Amniotic epithelial cell (primary cell): ENCODE measurements around the gene HRK.

Source experiments
- DNase-seq: peaks from one replicate; pipeline ENCODE4 v3.0.0-alpha.2; 2010; ENCODE audit warnings: low read depth

The HRK gene

DNA sequence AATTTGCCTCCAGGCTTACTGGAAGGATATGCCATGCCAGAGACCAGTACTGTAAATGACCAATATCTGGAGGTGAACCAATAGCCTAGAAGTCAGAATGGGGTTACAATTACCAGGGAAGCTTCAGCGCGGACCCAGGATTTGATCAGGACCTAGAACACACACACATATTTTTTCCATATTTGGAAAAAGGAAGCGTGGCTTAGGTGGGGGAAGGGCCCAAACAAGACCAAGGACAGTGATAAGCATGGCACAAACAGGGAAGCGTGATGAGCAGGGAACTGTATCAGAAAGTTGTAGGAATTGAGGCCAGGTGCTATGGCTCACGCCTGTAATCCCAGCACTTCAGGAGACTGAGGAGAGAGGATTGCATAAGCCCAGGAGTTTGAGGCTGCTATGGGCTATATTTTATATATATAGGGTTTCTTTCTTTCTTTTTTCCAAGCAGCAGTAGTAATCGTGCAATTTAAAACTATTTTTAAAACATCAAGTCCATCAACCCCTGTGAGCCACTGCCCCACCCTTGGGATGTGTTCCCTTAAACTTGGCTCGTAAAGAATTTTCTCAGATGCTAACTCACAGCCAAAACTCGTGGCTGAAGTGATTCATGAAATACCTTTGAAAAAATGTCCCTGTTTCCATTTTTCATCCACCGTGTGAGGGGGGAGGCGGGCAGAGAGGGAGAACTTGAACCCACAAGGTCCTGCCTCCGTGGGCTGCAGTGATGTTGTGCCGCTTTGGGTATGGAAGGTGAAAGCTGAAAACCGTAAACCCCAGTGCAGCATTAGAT, 16.7 kb downstream of the HRK start:
- DNase-seq: peak; percentile 56

DNA sequence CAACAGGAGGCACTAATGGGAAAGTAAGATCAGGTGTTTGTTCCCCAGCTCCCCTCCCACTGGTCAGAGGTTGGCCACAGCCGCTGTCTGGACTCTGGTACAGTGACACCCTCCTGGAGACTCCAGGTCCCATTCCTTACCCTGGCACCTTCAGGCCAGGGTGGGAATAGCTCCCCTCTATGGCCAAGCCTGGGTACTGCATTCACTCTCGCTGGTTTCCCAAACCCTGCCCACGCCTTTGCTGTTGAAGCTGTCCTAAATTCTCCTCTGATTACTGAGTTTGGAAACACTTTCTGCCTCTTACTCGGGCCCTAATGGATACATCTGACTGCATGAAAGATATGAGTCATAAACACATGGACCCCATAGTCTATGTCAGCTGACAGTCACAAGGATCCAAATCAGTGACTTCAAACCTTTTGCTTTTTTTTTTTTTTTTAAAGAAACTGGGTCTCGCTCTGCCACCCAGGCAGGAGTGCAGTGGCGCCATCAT, 17.9 kb downstream of the HRK start:
- DNase-seq: peak; percentile 12

DNA sequence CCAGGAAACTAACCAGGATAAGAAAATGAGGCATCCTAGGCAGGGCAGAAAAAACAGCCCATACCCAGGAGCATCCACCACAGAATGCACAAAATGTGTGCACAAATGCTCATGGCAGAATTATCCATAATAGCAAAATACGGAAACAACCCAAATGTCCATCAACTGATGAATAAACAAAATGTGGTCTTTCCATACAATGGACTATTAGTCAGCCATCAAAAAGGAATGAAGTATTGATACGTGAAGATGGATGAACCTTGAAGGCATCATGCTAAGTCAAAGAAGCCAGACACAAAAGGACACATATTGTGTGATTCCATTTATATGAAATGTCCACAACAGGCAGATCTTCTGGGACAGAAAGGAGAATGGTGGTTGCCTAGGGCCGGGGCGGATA, 19.1 kb downstream of the HRK start:
- DNase-seq: no peak

DNA sequence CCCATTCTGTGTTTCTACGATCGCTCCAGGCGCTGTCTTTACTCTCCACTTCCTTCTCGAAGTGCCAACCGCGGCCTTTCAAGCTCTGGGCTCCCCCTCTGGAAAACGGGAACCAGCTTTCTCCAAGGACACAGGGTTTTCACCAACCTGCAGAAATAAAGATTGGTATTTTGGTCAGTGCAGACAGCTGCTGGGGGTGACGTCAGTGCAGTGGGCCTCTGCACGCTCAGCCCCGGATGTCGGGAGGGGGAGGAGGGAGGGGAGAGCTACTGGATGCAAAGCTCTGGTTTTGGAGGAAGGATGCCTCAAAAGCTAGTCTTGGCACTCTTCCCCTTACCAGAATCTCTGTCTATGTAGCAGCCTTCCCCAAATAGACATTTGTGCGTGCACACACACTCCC, 19.9 kb downstream of the HRK start:
- peak; percentile 39 for DNase-seq

DNA sequence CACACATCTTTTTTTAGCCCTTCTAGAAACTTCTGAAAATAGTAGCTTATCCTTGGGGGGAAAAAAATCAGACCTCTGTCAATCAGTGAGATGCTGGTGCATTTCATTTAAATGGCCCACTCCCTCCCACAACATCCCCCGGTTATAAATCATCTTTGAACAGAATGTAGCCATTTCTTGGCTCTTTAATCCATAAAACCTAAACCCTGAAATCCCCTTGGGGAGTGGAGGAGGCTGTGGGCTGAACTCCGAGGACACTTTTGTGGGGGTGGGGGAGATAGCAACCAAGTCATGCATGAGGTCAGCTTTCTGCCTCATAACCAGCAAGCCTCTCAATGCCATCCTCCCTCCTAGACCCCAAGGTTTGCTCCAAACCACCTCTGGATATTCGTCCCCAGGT, 21.0 kb downstream of the HRK start:
- DNase-seq: no peak

DNA sequence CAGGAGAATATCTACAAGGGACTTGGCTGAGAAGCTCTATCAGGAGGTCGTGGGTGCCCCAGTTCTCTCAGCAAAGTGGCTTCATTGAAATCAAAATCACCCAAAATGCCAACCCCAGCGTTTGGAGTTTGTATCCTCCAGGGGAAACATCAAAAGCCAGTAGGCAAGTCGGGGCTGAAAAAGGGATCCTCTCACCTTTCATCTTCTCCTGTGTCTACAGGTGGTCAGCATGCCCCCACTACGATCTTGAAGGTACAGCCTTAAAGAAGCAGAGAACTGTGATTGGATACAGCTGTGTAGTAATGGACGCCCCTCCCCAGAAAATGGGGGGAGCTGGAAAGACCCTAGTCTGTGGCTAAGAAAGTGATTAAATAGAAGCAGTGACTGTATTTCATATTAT, 22.2 kb downstream of the HRK start:
- no peak for DNase-seq

DNA sequence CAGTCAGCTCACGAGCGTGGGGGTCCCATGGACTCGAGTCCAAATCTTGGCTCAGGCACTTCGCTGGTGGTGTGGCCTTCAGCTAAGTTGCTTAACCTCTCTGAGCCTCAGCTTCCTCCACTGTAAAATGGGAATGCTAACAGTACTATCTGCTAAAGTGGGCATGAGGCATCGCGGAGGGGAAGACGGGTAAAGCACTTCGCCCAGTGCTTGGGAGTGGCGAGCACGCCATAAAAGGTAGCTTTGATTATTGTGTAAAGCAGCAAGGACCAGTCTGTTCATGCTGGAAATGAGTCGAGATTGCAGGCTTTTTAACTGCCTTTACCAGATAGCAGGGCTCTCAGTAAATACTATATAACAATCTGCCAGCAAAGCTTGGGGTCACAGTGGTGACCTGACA, 24.5 kb downstream of the HRK start:
- no peak for DNase-seq

DNA sequence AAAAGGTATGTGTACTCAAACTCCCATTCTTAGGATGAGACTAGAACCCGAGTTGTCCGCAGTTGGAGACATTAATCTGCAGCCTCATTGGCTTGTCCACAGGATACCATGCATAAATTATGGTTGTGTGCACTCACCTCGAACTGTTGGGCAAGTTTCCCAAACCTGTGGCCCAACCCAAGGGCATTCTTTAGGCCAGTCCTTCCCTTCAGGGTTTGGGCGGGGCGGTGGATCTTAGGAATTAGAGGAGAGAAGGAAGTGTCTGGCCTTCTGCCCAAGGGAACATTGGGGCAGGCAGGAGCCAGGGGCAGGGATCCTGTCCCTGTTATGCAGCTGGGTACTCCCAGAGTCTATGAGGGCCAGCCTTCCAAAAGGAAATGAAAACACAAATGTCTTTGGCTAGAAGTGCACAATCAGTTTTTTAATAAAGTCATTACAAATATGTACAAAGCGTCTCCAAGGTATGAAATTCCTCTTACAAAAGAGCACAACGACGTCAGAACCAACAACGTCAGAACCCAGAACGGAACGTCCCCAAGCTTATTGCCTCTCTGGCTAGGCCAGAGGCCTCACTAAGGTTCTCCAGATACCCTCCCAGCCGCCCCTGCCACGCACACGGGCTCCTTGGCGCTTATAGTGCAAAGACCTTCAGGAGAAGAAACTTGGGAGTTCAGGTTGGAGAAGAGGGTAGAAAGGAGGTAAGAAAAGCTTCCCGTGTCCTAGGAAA, 25.3 kb downstream of the HRK start:
- DNase-seq: no peak

DNA sequence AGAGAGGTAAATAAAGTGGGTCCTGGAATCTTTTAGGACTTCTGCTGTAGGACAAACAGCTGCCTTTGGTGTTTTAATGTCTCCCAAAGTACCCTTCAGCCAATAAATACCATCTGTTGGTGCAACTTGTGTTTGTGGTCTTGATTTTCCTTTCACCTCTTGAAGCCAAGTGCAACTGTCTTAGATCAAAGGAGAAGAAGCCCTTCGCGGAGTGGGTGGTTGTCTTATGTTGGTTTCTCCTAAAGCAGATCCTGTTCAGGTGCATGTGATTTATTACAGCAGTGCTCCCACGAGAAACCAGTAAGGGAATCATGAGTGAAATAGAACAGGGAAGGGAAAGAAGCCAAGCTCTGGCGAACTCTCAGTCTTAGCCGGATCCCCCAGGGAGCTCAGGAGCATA, 27.7 kb downstream of the HRK start:
- DNase-seq: no peak

DNA sequence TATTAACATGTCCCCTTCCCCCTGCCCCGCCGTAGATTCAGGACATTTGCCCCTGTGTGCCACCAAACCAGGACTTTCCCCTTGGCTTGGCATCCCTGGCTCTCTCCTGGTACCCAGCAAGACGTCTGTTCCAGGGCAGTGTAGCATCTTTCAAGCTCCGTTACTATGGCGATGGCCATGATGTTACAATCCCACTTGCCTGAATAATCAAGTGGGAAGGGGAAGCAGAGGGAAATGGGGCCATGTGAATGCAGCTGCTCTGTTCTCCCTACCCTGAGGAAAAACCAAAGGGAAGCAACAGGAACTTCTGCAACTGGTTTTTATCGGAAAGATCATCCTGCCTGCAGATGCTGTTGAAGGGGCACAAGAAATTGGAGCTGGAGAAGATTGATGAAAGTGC, 28.9 kb downstream of the HRK start:
- DNase-seq: no peak

DNA sequence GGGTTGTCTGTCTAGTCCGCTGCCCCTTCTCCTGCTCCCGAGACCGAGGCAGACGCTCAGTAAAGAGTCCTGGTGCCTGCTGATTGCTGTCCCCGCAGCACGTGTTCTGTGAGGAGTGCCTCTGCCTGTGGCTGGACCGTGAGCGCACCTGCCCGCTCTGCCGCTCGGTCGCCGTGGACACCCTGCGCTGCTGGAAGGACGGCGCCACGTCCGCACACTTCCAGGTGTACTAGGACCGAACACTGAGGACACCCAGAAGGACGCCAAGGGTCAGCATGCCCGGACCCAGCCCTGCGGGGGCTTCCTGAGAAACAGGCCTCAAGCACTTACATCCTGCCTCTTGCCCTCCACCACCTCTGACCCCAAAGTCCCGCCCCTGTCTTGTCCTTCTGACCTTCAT, 32.0 kb downstream of the HRK start:
- no peak for DNase-seq

DNA sequence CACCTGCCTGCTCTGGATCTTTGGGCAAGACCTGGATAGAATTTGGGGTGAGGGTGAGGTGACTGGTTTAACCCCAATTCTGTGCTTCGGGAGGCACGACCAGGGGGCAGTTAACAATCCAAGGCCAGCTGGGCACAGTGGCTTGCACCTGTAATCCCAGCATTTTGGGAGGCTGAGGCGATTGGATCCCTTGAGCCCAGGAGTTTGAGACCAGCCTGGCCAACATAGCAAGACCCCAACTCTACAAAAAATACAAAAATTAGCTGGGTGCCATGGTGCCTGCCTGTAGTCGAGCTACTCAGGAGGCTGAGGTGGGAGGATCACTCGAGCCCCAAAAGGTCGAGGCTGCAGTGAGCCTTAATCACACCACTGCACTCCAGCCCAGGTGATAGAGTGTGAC, 38.2 kb downstream of the HRK start:
- DNase-seq: no peak

DNA sequence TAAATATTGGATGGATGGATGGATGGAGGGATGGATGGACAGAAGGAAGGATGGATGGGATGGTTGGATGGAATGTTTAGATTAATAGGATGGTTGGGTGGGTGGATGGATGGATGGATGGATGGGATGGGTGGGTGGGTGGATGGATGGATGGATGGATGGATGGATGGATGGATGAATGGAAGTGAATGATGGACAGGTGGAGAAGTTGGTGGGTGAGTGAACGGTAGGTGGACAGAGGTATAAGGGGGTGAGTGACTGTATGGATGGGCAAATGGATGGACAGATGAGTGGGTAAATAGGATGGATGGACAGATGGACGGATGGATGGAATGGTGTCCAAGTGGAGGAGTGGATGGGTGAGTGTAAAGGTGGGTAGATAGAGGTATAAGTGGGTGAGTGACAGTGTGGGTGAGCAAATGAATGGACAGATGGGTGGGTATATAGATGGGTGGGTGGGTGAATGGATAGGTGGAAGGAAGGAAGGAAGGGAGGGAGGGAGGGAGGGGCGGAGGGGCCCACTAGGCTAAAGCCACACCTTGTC, 41.9 kb downstream of the HRK start:
- no peak for DNase-seq

DNA sequence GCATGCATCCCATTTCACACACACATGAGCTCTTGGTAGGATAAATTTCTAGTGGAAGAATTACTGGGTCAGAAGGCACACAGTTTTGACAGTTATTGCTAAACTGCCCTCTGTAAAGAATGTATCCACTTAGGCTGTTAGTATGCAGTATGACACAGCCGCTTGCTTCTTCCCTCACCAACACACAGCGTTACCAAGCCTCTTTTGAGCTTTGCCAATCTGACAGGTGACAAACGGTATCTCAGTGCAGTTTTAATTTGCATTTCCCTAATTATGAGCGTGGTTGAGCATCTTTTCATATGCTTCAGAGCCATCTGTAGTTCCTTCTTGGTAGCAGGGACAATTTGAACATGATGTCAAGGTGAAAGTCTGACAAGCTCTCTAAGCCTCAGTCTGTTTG, 42.9 kb downstream of the HRK start:
- DNase-seq: no peak

DNA sequence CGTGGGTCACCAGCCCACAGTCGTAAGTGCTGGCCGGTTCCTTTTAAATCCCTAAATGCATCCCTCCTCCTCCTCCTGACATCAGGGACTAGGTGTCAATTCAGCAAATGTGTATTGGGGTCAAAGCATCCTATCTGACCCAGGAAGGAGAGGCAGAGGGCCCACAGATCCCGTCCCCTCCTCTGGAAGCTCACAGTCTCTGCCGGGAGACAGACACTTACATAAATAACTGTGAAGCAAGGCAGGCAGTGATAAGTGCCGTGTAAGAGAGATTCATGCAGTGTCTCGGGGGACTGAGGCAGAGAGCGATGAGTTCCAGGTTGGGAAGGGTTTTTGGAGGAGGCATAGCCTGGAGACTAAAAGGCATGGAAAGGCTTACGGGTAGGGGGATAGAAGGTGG, 44.1 kb downstream of the HRK start:
- DNase-seq: no peak

DNA sequence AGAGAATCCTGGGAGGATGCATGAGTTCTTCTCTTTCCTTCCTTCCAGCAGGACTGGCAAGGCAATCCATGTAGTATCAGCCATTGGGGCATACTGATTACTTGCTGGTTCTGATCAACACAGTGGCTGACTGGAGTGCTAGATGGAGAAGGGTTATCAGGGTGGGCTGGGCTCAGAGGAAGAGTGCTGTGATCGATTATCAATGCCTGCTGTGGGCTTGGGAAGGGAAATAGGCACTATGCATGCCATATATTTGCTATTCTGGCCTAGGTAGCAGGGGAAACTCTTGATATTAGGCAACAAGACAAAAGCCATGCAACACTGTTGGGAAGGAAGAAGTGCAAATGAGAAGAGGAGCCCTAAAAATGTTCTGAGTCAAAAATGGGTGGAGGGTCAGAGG, 45.8 kb downstream of the HRK start:
- no peak for DNase-seq

DNA sequence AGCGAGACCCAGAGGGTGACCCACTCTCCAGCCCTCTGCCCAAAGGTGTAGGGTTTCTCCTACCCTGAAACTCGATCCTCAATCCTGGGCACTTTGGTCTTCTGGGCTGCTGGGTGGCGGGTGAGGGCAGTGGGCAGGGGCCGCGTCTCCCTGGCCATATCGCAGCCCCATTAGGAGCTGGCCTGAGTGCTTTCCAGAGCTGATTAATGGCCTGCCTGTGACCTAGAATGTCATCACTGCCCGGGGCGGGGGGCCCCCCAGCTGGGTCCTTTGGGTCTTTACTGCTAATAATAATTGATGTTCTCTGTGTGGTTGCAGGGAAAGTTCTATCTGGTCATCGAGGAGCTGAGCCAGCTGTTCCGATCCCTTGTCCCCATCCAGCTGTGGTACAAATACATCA, 47.8 kb downstream of the HRK start:
- no peak for DNase-seq

DNA sequence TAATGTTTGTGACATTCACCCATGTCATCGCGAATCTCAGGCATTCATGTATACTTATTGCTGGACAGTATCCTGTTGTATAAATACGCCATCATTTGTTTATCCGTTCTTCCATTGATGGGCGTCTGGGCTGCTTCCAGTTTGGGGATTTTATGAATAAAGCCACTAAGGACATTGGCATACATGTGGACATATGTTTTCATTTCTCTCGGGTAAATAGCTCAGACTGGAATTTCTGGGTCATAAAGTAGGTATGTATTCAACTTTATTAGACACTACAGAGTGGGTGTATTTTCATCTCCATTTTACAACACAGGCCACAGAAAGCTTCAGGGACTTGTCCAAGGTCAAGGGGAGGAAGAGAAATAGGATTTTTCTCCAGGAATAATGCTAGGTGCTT, 48.9 kb downstream of the HRK start:
- no peak for DNase-seq

DNA sequence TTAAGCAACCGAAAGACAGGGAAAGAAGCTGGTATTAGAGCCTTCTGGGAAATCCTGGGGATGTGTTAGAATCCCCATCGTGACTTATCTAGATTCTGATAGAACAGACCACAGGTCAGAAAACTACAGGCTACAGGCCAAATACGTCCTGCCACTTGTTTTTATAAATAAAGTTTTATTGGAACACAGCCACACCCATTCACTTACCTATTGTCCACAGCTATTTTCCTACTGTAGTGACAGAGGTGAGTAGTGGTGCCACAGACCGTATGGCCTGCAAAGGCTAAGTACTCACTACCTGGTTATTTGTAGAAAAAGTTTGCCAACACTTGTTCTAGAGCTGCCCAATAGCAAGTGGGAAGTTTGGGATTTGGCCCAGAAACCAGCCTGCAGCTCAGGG, 53.8 kb downstream of the HRK start:
- DNase-seq: no peak

DNA sequence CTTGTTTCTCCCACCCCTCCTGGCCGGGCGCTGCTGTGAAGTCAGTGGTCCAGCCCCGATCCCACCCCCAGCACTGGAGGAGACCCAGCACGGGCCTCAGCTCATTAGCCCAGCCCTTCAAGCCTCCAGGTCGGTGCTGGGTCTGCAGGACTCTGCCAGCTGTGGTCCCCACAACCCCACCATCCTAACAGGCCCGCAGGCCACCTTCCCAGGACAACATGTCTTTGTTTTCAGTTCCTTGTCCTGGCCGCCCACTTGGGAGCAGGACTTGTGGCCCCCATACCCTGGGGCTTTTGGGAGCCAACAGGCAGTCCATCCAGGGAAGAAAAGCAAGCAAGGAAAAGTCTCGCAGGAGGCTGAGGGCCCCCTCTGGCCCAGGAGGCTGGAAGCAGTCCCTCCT, 60.0 kb downstream of the HRK start:
- DNase-seq: no peak

DNA sequence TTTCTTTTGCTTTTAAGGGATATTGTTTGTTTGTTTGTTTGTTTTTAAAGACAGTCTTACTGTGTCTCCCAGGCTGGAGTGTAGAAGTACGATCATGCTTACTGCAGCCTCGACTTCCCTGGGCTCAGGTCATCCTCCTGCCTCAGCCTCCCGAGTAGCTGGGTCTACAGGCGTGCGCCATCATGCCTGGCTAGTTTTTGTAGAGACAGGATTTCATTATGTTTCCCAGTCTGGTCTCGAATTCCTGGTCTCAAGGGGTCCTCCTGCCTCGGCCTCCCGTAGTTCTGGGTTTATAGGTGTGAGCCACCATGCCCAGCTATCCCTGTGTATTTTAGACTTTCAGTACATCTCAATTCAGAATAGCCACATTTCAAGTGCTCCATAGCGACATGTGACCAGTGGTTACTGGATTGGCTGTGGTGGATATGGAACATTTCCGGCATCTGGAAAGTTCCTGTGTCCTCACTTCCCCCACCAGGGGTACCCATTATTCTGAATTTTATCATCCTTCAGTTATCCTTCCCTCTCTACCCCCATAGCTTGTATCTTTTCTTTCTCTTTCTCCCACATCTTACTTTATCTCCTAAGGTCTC, 61.1 kb downstream of the HRK start:
- no peak for DNase-seq

DNA sequence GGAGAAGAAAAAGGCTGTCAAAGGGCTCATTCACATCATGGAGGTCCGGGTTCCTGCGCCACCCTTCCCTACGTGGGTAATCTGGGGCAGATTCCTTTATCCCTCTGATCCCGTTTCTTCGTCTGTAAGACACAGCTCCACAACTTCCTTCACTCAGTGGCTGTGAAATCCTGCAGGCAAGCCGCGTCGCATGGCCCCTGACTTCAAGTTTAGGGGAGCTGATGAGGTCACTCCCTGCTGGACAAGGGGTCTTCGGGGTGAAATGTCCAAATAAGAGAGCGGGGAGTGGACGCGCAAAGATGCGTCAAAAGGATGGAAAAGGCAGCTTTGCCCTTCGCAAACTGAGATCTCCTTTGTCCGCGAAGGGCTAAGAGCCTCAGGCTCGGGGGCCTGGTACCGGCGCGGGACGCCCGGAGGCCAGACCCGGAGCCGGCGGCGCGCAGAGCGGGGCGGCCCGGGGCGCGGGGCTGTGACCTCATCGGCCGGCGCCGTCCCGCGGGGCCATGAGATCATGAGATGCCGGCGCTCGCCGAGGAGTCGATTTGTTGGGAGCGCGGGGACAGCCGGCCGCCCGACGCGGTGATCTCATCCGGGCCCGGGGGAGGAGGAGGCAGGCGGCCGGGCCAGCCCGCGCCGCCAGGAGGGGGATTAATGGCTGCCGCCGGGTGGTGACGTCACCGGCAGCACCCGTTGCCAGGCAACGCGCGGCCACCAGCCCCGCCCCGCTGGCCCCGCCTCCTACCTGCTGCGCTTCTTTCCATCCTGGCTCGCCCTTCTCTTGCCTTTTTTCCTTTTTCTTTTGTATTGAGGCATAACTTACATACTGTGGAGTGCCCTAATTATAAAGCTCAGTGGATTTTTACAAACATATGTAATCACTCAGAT, 62.1 kb downstream of the HRK start:
- DNase-seq: peak; percentile 91
